Fibroblast of upper back skin (primary cell): ENCODE results near the gene SLC44A5.
"Not testable (repeated sequence)": the region's sequence is repeated elsewhere in the genome, so short reads cannot be mapped to it uniquely, and the experiment has no call there.

ENCODE experiments used
- DNase-seq: peaks from one replicate; pipeline ENCODE4 v3.0.0-alpha.2; 2013

Gene SLC44A5

GRCh38 chr1:75354267-75354666 lies 256.6 kb downstream of the SLC44A5 start:
- not testable (repeated sequence) for DNase-seq

- DNase-seq = no peak
These were observed 257.9 kb downstream of the SLC44A5 start for GRCh38 chr1:75353051-75353450.

GRCh38 chr1:75345538-75346292 lies 265.2 kb downstream of the SLC44A5 start:
- peak; percentile 64 for DNase-seq

- no peak for DNase-seq
These were observed 268.1 kb downstream of the SLC44A5 start for GRCh38 chr1:75342786-75343185.

- DNase-seq = no peak
These were observed 269.4 kb downstream of the SLC44A5 start for GRCh38 chr1:75341537-75341936.

- no peak for DNase-seq
These were observed 272.1 kb downstream of the SLC44A5 start for GRCh38 chr1:75338616-75339483.

- peak; percentile 13 for DNase-seq
These were observed 276.0 kb downstream of the SLC44A5 start for GRCh38 chr1:75334876-75335389.

GRCh38 chr1:75330624-75331023 lies 280.3 kb downstream of the SLC44A5 start:
- peak; percentile 2 for DNase-seq

- no peak for DNase-seq
These were observed 282.2 kb downstream of the SLC44A5 start for GRCh38 chr1:75328691-75329090.

GRCh38 chr1:75327395-75327794 lies 283.5 kb downstream of the SLC44A5 start:
- no peak for DNase-seq

GRCh38 chr1:75317976-75318375 lies 292.9 kb downstream of the SLC44A5 start:
- DNase-seq = no peak

- no peak for DNase-seq
These were observed 294.7 kb downstream of the SLC44A5 start for GRCh38 chr1:75316230-75316629.

- no peak for DNase-seq
These were observed 298.3 kb downstream of the SLC44A5 start for GRCh38 chr1:75312620-75313019.

GRCh38 chr1:75310067-75310466 lies 300.8 kb downstream of the SLC44A5 start:
- peak; percentile 46 for DNase-seq

- DNase-seq = no peak
These were observed 302.5 kb downstream of the SLC44A5 start for GRCh38 chr1:75308365-75308764.

- no peak for DNase-seq
These were observed 305.9 kb downstream of the SLC44A5 start for GRCh38 chr1:75305061-75305460.

GRCh38 chr1:75293270-75293669 lies 317.6 kb downstream of the SLC44A5 start:
- DNase-seq = no peak

- DNase-seq = no peak
These were observed 318.9 kb downstream of the SLC44A5 start for GRCh38 chr1:75292013-75292412.

- DNase-seq = peak; percentile 1
These were observed 334.5 kb downstream of the SLC44A5 start for GRCh38 chr1:75276385-75276784.

- no peak for DNase-seq
These were observed 335.3 kb downstream of the SLC44A5 start for GRCh38 chr1:75275631-75276030.

GRCh38 chr1:75274920-75275506 lies 335.9 kb downstream of the SLC44A5 start:
- DNase-seq = no peak

- DNase-seq = no peak
These were observed 337.8 kb downstream of the SLC44A5 start for GRCh38 chr1:75273110-75273509.

- peak; percentile 25 for DNase-seq
These were observed 345.1 kb downstream of the SLC44A5 start for GRCh38 chr1:75265792-75266191.
